Measurements from ENCODE around the gene FADS2. TPM values are rescaled to one million over a fixed set of nuclear protein-coding genes. Genes with fewer than 3 reads are reported as not detected.

The FADS2 gene
- 1 to 10 TPM; 2.8 to 9.3 (median 7.0) TPM for total RNA-seq

DNA sequence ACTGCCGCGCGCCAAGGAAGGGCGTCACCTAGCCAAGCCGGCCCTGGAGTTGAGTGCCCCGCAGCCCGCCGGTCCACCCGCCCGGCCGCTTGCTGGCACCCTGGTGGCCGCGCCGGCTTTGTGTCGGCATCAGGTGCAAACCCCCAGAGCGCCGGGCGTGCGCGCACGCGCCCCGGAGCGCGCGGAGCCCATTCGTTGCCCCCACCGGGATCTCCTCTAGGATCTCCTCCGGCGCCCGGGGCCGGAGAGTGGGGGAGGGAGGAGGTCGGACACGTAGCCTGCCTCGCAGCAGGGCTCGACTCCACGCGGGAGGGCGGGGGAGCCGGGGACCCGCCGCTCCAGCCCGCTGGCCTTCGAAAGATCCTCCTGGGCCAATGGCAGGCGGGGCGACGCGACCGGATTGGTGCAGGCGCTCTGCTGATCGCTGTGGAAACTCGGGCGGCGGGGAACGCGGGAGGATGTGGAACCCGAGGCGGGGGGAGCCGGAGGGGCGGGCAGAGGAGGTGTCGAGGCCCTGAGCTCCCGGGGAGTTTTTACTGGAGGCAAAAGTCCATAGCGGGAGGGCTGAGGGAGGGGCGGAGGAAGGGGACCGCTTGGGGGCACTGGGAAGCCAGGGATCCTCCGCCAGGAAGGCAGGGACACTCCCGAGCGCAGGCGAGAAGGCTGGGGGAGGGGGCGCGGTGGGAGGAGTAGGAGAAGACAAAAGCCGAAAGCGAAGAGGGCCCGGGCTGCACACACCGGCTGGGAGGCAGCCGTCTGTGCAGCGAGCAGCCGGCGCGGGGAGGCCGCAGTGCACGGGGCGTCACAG is at the start of gene FADS2:
FADS2 (plus strand) TSS at position 730 of the 808 bp plus-strand sequence. CDS start 91 bp downstream, outside the sequence.
- Histone ChIP-seq H3K36me3 (no peaks in the 10 kb centered on the region), H3K9me3 (no peaks in the 10 kb centered on the region), H3K27ac (peak within 1 kb of the TSS; percentile 32 to 60 (median 51)), H3K4me1 (peaks cover 22 to 29% of the 10 kb centered on the region in 2 donors), H3K4me3 (replicated peaks in 1 of 3) (peak within 1 kb of the TSS; percentile 1 to 42 (median 42)), H3K27me3 (no peaks in the 10 kb centered on the region)
- WGBS, 2 donors: 1% methylated on average over 22 to 47 of the region's 83 CpGs
- peak; percentile 75 to 85 for DNase-seq
- intact Hi-C loops (cut with DNase I): loop anchor here (5.0 kb wide), 1 partner anchor 60 kb away; no protein-coding TSS in a partner anchor
- TF ChIP-seq, protein P1, sequence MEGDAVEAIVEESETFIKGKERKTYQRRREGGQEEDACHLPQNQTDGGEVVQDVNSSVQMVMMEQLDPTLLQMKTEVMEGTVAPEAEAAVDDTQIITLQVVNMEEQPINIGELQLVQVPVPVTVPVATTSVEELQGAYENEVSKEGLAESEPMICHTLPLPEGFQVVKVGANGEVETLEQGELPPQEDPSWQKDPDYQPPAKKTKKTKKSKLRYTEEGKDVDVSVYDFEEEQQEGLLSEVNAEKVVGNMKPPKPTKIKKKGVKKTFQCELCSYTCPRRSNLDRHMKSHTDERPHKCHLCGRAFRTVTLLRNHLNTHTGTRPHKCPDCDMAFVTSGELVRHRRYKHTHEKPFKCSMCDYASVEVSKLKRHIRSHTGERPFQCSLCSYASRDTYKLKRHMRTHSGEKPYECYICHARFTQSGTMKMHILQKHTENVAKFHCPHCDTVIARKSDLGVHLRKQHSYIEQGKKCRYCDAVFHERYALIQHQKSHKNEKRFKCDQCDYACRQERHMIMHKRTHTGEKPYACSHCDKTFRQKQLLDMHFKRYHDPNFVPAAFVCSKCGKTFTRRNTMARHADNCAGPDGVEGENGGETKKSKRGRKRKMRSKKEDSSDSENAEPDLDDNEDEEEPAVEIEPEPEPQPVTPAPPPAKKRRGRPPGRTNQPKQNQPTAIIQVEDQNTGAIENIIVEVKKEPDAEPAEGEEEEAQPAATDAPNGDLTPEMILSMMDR (IDR thresholded peaks at IDR 0.05): peak in 1 of 6 experiments; percentile 10
- TF ChIP-seq POLR2A (IDR thresholded peaks at IDR 0.05): peak in 1 of 2 donors; percentile 17

DNA sequence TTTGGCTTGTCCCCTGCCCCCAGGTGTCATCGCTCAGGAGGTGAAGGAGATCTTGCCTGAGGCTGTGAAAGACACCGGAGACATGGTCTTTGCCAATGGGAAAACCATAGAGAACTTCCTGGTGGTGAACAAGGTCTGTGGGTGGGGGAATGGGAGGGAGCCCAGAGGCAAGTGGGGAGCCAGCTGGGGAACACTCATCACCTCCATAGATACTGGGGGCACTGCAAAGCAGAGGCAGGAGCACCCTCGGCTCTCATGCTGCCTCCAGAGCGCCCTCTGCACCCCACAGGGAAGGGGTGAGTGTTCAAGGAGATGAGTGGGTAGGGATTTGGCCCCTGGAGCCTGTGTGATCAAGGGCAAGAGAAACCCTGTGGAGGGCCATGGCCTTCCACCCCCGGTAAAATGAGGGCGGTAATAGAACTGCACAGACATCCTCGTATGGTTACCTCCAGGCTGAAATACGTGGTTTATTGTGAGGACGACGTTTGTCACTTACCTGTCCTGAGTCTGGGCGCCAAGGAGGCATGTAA is 49.7 kb upstream of the FADS2 start:
- no peak for DNase-seq

DNA sequence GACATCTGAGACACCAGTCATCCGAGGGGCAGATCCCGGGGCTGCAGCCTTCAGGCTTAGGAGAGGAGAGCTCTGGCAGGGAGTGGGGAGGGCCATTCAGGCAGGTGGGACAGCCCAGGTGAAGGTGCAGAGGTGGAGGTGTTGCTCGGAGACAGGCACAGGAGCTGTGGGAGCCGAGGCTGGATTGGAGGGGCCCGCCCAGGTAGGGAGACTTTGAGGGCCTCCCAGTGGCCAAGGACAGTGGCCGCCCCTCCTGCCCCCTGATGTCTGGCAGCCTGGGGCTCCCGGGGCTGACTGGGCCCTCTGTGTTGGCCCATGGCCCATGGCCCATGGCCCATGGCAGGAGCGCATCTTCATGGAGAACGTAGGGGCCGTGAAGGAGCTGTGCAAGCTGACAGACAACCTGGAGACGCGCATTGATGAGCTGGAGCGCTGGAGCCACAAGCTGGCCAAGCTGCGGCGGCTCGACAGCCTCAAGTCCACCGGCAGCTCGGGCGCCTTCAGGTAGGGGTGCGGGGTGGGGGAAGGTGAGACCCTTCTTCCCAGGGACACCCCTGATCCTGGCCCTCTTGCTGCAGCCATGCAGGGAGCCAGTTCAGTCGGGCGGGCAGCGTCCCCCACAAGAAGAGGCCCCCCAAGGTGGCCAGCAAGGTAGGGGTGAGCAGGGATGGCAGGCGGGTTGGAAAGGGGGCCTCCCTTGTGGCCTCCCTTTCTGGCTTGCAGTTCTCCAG is 49.0 kb upstream of the FADS2 start:
- no peak overlapping the region for H3K4me3 ChIP-seq (replicated peaks in 1 of 3)
- no peak for TF ChIP-seq POLR2A (IDR thresholded peaks at IDR 0.05)
- TF ChIP-seq, protein P1 (IDR thresholded peaks at IDR 0.05): no peak
- WGBS, 2 donors: 71 to 82% methylated on average over 5 to 21 of the region's 24 CpGs
- no peak for DNase-seq
- H3K4me1 ChIP-seq: peaks cover 7 to 9% of the 10 kb centered on the region in 2 donors
- H3K36me3 ChIP-seq: no peaks in the 10 kb centered on the region
- intact Hi-C loops (cut with DNase I): no loop called here
- no peaks in the 10 kb centered on the region for H3K27me3 ChIP-seq
- no peaks in the 10 kb centered on the region for H3K9me3 ChIP-seq
- no peak overlapping the region for H3K27ac ChIP-seq

More for the DNA sequence above, 49.7 kb upstream of the FADS2 start:
- Histone ChIP-seq H3K4me3 (replicated peaks in 1 of 3) (no peak overlapping the region), H3K36me3 (no peaks in the 10 kb centered on the region), H3K27ac (no peak overlapping the region), H3K27me3 (no peaks in the 10 kb centered on the region), H3K4me1 (peaks cover 7 to 9% of the 10 kb centered on the region in 2 donors), H3K9me3 (no peaks in the 10 kb centered on the region)
- intact Hi-C loops (cut with DNase I): no loop called here
- no peak for TF ChIP-seq POLR2A (IDR thresholded peaks at IDR 0.05)
- TF ChIP-seq, protein P1 (IDR thresholded peaks at IDR 0.05): no peak
- 87 to 90% methylated on average over 11 of the region's 11 CpGs for WGBS, 2 donors

DNA sequence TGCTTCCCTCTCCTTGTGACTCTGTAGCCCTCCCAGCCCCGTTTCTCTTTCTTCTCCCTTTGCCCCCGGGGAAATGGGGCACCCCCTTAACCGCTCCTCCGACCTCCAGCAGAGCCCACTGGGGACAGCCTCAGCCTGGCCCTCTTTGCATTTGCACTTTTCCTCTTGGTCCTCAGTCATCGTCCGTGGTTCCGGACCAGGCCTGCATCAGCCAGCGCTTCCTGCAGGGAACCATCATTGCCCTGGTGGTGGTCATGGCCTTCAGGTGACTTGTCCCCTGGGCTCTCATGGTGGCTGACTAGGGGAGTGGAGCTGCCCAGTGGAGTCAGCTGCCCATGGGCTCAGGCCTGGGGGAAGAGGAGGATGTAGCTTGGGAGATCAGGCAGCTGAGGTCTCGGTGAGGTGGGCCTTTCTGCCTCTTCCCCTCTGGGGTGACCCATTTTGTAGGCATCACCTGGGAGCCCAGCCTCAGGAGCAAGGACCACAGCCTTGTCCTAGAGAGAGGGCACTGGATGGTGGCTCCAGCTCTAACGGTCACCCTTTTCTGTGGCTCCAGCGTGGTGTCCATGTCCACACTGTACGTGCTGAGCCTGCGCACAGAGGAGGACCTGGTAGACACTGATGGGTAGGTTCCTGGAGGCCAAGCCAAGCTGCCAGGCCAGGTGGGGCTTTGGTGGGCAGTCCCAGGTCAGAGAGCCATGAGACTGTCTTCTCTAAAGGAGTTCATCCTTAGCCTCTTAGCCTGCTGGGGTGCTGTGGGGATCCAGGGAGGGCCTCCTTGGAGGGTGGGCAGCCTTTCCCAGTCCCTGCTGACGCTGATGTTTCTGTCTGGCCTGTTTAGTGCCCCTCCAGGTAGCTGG is 48.2 kb upstream of the FADS2 start:
- 89 to 95% methylated on average over 14 of the region's 14 CpGs for WGBS, 2 donors
- intact Hi-C loops (cut with DNase I): no loop called here
- H3K4me3 ChIP-seq (replicated peaks in 1 of 3): no peak overlapping the region
- H3K27ac ChIP-seq: no peak overlapping the region
- H3K9me3 ChIP-seq: no peaks in the 10 kb centered on the region
- DNase-seq: no peak
- TF ChIP-seq, protein P1 (IDR thresholded peaks at IDR 0.05): no peak
- no peak for TF ChIP-seq POLR2A (IDR thresholded peaks at IDR 0.05)
- peaks cover 7 to 9% of the 10 kb centered on the region in 2 donors for H3K4me1 ChIP-seq
- H3K27me3 ChIP-seq: no peaks in the 10 kb centered on the region
- H3K36me3 ChIP-seq: peaks cover 0 to 4% of the 10 kb centered on the region in 2 donors
